GM19238 (cell line): ENCODE data around the gene GJA1.
"Not testable (repeated sequence)": the region's sequence is repeated elsewhere in the genome, so short reads cannot be mapped to it uniquely, and the experiment has no call there.

Experiments used
- DNase-seq: peaks from one replicate; pipeline ENCODE4 v3.0.0; 2011; ENCODE audit warnings: low spot score; ENCODE audit not compliant: insufficient read length

GJA1 gene

GRCh38 chr6:121435444-121436069, at the start of gene GJA1:
GJA1 (plus strand) TSS chr6:121435646; CDS start chr6:121446848, 11,202 bp downstream.
- no peak for DNase-seq

DNA sequence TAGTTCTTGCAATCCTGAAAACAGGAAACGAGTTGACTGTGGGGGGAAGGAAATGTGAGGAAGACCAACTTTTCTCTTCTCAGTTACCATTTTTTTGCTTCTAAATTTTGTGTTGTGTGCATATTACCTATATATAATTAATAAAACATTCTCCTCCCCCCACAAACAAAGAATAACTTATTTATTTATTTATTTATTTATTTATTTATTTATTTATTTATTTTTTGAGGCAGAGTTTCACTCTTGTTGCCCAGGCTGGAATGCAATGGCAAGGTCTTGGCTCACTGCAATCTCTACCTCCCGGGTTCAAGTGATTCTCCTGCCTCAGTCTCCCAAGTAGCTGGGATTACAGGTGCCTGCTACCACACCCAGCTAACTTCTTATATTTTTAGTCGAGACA, 48.9 kb upstream of the GJA1 start:
- not testable (repeated sequence) for DNase-seq

GRCh38 chr6:121389419-121389818, 46.0 kb upstream of the GJA1 start:
- DNase-seq: no peak

- no peak for DNase-seq
These were observed 41.5 kb upstream of the GJA1 start for GRCh38 chr6:121393731-121394505.

DNA sequence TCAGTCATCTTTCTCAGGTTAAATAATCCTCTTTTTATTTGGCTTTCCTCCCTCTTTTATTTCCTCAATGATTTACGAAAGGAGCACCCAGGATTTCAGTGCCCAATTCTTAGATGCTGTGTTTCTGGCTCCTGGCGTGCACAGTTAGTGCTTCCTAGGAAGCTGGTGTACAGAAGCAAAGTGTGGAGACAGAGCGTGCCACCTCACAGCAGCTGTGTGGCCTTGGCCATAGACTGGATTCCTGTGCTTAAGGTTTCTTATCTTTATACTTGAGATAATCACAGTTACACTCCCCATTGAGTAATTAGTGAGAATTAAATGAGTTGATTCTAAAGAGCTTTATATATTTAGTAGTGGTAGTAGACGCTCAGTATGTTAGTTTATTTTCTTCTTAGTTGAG, 39.7 kb upstream of the GJA1 start:
- no peak for DNase-seq

GRCh38 chr6:121397188-121397587, 38.3 kb upstream of the GJA1 start:
- DNase-seq: not testable (repeated sequence)

DNA sequence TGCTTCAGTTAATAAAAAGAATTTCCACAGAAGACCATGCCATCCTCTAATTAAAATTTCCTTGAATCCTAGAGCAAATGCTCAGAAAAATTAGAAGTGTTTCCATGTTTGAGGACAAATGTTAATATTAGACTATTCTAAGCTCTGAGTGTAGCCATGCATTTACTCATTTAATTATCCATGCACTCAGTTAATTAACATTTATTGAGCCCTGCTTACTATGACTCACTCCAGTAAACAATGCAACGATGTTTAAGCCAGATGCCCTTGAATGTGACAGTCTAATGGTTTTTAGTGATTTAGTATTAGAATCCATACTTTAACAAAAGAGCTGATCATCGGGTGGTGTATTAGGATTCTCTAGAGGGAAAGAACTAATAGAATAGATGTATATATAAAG, 37.3 kb upstream of the GJA1 start:
- no peak for DNase-seq

GRCh38 chr6:121399966-121400365, 35.5 kb upstream of the GJA1 start:
- no peak for DNase-seq

GRCh38 chr6:121403964-121404363, 31.5 kb upstream of the GJA1 start:
- no peak for DNase-seq

DNA sequence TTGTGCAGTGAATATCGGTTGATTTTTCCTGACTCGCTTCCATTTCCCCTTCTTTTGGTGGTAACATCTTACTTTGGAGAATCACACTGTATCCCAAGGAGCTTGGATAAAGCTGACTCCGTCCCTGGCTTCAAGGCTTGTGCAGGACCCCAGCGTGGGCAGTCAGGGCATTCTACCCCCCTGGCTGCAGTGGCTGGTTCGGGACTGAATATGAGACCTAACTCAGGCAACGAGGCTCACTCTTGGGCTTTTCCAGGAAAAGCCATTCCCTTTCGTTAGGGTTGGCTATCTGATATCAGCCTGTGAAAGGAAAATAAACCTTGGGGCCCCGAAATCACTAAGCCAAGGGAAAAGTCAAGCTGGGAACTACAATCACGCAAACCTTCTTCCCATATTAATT, 30.1 kb upstream of the GJA1 start:
- DNase-seq: no peak

DNA sequence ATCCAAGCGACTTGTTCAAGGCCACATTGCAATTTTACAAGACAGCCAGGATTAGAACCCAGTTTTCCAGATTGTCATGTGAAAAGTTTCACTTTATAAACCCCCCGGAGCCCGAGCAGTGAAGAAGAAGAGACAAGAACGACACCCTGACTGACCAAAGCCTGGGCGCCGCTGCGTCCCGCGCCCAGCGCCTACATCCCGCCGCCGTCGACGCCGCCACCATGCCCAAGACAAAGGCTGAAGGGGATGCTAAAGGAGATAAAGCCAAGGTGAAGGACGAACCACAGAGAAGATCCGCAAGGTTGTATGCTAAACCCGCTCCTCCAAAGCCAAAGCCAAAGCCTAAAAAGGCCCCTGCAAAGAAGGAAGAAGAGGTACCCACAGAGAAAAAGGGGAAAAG, 27.1 kb upstream of the GJA1 start:
- DNase-seq: no peak

- DNase-seq: no peak
These were observed 21.6 kb upstream of the GJA1 start for GRCh38 chr6:121413879-121414278.

DNA sequence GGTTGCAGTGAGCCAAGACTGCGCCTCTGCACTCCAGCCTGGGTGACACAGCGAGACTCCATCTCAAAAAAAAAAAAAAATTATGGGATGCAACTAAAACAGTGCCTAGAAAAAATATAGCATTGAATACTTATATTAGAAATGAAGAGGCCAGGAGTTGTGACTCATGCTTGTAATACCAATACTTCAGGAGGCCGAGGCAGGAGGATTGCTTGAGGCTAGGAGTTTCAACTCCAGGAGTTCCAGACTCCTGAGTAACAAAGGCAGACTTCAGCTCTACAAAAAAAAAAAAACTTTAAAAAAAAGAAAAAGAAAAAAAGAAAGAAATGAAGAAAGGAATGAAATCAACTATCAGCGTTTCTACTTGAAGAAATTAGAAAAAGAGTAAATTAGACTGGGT, 17.1 kb upstream of the GJA1 start:
- DNase-seq: no peak

GRCh38 chr6:121426686-121427085, 8.8 kb upstream of the GJA1 start:
- DNase-seq: no peak

GRCh38 chr6:121428872-121429756, 6.3 kb upstream of the GJA1 start:
- no peak for DNase-seq

DNA sequence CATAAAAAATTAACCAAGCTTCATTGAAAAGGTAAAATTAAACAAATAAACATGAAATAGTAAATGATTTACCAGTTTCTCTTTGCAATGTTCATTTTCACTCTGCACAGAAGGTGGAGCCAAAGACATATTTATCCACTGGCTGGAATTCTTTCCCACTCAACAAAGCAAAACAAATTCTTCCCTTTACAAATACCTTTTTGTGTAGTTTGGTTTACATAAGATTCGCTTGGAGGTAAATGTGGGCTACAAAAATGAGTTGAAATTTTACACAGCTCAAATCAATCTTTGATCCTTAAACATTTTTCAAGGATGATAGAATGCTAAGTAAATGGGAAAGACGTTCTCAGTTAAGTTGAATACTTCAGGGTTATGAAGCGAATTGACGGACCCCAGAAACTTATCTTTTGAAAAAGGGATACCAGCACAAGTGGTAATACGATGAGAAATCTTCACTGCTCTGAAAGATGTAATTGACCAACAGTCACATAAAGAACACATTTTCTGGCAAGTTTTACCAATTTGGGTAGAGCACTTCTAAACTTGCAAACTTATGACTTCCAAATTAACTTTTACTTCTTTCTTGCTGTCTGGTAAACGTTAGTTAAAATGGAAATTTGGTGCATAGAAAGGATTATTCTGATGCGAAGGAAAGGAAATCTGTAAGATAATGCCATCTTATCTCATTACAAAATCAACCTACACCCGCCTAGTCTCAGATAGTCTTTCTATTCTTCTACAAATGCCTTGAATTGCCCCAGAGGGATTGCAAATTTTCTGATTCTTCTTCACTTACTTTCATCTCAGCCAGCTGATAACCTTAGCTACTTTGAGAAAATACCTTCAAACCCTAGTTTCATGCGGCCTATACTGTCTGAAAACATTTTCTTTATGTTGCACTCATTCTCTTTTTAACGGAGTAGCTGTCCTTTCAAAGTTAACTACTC, 4.7 kb upstream of the GJA1 start:
- DNase-seq: no peak

DNA sequence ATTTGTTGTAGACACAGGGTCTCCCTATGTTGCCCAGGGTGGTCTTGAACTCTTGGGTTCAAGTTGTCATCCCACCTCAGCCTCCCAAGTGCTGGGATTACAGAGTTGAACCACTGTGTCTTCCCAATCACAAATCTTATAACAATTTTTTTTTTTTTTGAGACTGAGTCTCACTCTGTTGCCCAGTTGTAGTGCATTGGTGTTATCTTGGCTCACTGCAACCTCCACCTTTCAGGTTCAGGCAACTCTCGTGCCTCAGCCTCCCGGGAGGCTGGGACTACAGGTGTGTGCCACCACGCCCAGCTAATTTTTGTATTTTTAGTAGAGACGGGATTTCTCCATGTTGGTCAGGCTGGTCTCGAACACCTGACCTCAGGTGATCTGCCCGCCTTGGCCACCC, 3.7 kb upstream of the GJA1 start:
- not testable (repeated sequence) for DNase-seq

DNA sequence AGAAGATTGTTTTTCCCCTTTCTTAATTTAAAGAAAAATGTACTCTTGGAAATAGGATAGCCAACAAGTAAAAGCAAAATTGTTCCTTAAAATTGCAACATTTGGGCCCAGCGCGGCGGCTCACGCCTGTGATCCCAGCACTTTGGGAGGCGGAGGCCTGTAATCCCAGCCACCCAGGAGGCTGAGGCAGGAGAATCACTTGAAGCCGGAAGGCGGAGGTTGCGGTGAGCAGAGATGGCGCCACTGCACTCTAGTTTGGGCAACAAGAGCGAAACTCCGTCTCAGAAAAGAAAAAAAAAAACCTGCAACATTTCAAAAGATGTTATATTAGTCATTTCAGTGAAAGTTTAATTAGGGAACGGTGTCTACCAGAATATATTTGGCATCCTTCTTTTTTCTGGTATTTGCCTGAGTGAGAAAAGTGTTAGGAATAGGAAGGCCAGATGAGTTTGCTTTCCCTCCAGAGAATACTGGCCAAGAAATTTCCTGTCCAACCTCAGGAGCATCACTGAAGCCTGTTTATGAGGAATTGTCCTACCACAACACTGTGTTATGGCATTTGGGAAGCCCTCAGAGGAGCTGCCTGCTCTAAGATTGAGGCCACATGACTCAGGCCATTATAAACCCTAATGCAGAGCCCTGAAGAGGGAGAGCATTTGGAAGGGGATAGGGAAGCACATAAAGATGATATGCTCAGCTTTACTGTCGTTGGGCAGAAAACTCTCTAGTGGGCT, 1.2 kb upstream of the GJA1 start:
- no peak for DNase-seq

- DNase-seq: no peak
These were observed 920 bp downstream of the GJA1 start for GRCh38 chr6:121436274-121436857.
